22Rv1 (cell line): ENCODE data around the gene ATAD1.

Source experiments
- CTCF ChIP-seq: fragments of 450-650 bp; IDR thresholded peaks from 2 replicates; pipeline ENCODE4 v1.5.1; 2017; ENCODE audit warnings: mild to moderate bottlenecking
- ZFX ChIP-seq: fragments of 450-650 bp; IDR thresholded peaks from 2 replicates; pipeline ENCODE4 v1.6.1; 2017; ENCODE audit warnings: antibody characterized with exemption, borderline replicate concordance

- TF ChIP-seq CTCF (no peak), ZFX (no peak)
These were observed 13.0 kb downstream of the ATAD1 start for GRCh38 chr10:87804939-87805569.
